K562 (cell line): ENCODE measurements around the gene LAIR2.
"Not testable (repeated sequence)": the region's sequence is repeated elsewhere in the genome, so short reads cannot be mapped to it uniquely, and the experiment has no call there.

Experiments
- CC2D1A ChIP-seq: fragments of 450-650 bp; IDR thresholded peaks from 2 replicates; pipeline ENCODE4 v1.6.1; 2017; ENCODE audit warnings: mild to moderate bottlenecking
- MTA3 ChIP-seq: fragments of 450-650 bp; formaldehyde crosslinking; IDR thresholded peaks from 2 replicates; pipeline ENCODE4 v1.6.1; 2017; ENCODE audit warnings: mild to moderate bottlenecking, borderline replicate concordance
- TARDBP ChIP-seq: fragments of 450-650 bp; IDR thresholded peaks from 2 replicates; pipeline ENCODE4 v1.6.1; 2016
- TCF7L2 ChIP-seq: fragments of 150-350 bp; IDR thresholded peaks from 2 replicates; pipeline ENCODE4 v1.6.1; 2016; ENCODE audit warnings: low read depth, mild to moderate bottlenecking, low read length, moderate library complexity
- ZNF121 ChIP-seq: sonication (generic); formaldehyde crosslinking; conservative IDR thresholded peaks from 2 replicates; pipeline ENCODE4 v1.8.0; 2022; ENCODE audit warnings: missing genetic modification reagents
- ZNF324 ChIP-seq: fragments of 250-450 bp; sonication (Bioruptor Pico); IDR thresholded peaks from 2 replicates; pipeline ENCODE4 v1.4.0; 2020; ENCODE audit warnings: mild to moderate bottlenecking

GRCh38 chr19:54497747-54498450 lies 4.7 kb upstream of the LAIR2 start:
- TF ChIP-seq MTA3; TCF7L2; ZNF121 (CRISPR knock-in tag); TARDBP; ZNF324 (CRISPR knock-in tag); CC2D1A: not testable (repeated sequence)
